ENCODE results near the gene GRAP2.

DNA sequence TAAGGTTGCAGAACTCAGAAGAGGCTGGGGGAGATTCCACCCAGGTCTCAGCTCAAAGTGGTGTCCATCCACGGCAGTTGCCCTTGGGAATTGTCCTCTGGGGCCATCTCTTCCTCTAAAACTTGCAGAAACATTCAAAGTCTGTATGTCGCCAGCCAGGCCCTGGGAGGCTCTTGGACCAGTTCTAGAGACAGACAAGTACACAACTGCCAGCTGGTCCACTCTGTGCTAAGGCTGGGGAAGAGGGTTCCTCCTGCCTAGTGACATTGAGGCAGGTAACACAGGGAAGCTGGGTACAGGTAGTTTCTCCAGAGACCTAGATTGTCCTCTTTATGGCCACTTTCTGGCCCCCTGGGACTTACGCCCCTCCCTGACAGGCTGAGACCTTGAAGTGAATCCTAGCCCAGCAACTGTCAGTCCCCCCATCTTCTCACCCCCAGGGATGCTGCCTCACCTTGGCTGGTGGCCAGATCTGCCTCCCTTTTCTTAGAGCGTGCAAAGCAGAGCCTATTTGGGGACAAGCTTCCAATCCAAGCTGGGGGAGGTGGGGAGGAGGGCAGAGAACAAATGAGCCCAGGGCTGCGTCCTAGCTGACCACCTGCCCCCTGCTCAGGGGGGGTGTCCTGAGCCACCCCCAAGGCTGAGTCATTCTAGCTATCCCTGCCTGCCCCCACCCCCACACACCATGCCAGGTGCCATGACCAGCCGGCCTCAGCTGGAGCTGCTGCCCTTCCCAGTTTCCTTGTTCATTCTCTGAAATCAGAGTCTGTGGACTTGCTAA is 102.2 kb downstream of the GRAP2 start:
- TF ChIP-seq HDAC6 (IDR thresholded peaks at IDR 0.05; ENCODE audit: low read depth, low read length) = no peak
- TF ChIP-seq BACH1 (IDR thresholded peaks at IDR 0.05; ENCODE audit: low read length) = no peak
- no peak for TF ChIP-seq ATF3 (IDR thresholded peaks at IDR 0.05; ENCODE audit: insufficient read depth, low read depth, low read length)
- no peak for TF ChIP-seq HDAC2 (IDR thresholded peaks at IDR 0.05; ENCODE audit: borderline replicate concordance in 1 of 2, low read depth in 2 of 2, low read length in 2 of 2)
- TF ChIP-seq CTCF (IDR thresholded peaks at IDR 0.05; ENCODE audit: control extremely low read depth in 1 of 3, insufficient read depth in 1 of 3, low read depth in 1 of 3, low read length in 3 of 3) = no peak
- no peak for TF ChIP-seq SUZ12 (IDR thresholded peaks at IDR 0.05; ENCODE audit: low read length)
- no peak for TF ChIP-seq RFX5 (IDR thresholded peaks at IDR 0.05; ENCODE audit: borderline replicate concordance, low read depth, low read length)

All from H1 (cell line).